ENCODE results near the gene RGS11. TPM values are rescaled to one million over a fixed set of nuclear protein-coding genes. Genes with fewer than 3 reads are reported as not detected.

Gene RGS11
- total RNA-seq, 1 donor from 2014 or later = 32.6 TPM

- intact Hi-C loops (cut with DNase I) = no loop called here
- Histone ChIP-seq H3K36me3 (peaks cover 34 to 50% of the 10 kb centered on the region in 2 donors), H3K4me3 (no peak overlapping the region), H3K9me3 (no peaks in the 10 kb centered on the region), H3K27me3 (no peaks in the 10 kb centered on the region), H3K4me1 (no peaks in the 10 kb centered on the region), H3K27ac (no peak overlapping the region)
- TF ChIP-seq, protein P1, sequence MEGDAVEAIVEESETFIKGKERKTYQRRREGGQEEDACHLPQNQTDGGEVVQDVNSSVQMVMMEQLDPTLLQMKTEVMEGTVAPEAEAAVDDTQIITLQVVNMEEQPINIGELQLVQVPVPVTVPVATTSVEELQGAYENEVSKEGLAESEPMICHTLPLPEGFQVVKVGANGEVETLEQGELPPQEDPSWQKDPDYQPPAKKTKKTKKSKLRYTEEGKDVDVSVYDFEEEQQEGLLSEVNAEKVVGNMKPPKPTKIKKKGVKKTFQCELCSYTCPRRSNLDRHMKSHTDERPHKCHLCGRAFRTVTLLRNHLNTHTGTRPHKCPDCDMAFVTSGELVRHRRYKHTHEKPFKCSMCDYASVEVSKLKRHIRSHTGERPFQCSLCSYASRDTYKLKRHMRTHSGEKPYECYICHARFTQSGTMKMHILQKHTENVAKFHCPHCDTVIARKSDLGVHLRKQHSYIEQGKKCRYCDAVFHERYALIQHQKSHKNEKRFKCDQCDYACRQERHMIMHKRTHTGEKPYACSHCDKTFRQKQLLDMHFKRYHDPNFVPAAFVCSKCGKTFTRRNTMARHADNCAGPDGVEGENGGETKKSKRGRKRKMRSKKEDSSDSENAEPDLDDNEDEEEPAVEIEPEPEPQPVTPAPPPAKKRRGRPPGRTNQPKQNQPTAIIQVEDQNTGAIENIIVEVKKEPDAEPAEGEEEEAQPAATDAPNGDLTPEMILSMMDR (IDR thresholded peaks at IDR 0.05) = no peak
- DNase-seq (ENCODE audit: low spot score in 2 of 2) = no peak
Observed at GRCh38 chr16:296806-297510, 21.2 kb upstream of the RGS11 start.

DNA sequence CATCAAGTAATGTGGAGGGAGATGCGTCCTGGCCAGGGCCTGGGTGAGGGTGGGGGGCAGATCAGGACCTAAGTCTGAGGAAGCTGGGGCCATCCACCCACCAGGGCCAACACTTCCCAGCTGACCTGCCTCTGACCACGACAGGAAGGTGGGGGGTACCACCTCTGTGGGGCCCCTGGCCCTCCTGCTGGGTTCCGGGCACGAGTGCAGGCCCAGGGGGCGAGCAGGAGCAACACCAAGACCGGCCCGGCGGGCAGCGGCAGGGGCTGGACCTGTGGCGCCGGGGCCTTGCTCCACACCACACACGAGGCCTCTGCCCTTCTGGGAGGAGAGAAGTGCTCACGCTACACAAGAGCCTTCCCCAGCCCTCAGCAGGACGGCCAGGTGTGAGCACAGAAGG lies 20.5 kb upstream of the RGS11 start:
- H3K4me1 ChIP-seq = no peaks in the 10 kb centered on the region
- DNase-seq (ENCODE audit: low spot score in 2 of 2) = no peak
- TF ChIP-seq, protein P1 (IDR thresholded peaks at IDR 0.05) = no peak
- H3K27ac ChIP-seq = no peak overlapping the region
- intact Hi-C loops (cut with DNase I) = no loop called here
- H3K27me3 ChIP-seq = no peaks in the 10 kb centered on the region
- H3K4me3 ChIP-seq = no peak overlapping the region
- H3K36me3 ChIP-seq = peaks cover 35 to 55% of the 10 kb centered on the region in 2 donors
- H3K9me3 ChIP-seq = no peaks in the 10 kb centered on the region

DNA sequence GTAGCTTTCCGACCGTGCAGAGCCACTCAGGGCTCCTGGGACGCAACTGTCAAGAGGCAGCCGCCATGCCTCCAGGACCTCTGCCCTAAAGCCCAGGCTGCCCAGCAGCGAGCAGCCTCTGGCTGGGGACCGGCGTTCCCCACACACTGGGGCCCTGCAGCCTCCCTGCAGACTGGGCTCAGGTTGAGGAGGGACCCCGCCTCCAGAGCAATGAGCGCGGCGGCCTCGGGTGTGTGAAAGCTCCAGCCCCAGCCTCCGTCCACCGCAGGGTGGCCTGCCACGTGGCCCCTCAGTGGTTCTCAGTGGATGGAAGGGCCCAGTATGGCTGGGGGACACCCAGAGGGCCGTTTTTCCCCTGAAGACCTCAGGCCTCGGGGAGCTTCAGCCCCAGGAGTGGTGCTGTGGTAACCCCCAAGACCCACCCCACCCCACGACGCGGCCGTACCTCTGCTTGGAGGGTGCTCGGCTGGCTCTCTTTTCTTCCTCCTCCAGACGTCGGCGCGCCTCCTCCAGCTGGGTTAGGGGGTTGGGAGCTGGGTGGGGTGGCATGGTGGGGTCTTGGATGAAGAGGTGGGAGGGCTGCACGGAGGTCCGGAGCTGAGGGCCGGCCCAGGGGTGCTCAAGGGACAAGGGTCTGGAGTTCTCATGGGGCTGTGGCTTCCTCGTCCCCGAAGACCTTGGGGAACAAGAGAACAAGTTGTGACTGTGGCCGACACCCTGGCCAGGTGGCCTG lies 17.5 kb upstream of the RGS11 start:
- H3K27me3 ChIP-seq = no peaks in the 10 kb centered on the region
- peaks cover 62 to 78% of the 10 kb centered on the region in 2 donors for H3K36me3 ChIP-seq
- intact Hi-C loops (cut with DNase I) = no loop called here
- no peak for DNase-seq (ENCODE audit: low spot score in 2 of 2)
- TF ChIP-seq, protein P1 (IDR thresholded peaks at IDR 0.05) = no peak
- H3K27ac ChIP-seq = no peak overlapping the region
- H3K4me3 ChIP-seq = no peak overlapping the region
- H3K4me1 ChIP-seq = no peaks in the 10 kb centered on the region
- no peaks in the 10 kb centered on the region for H3K9me3 ChIP-seq

- H3K27ac ChIP-seq = no peak overlapping the region
- no peak for DNase-seq (ENCODE audit: low spot score in 2 of 2)
- no peaks in the 10 kb centered on the region for H3K27me3 ChIP-seq
- H3K4me1 ChIP-seq = no peaks in the 10 kb centered on the region
- TF ChIP-seq, protein P1 (IDR thresholded peaks at IDR 0.05) = no peak
- intact Hi-C loops (cut with DNase I) = no loop called here
- H3K9me3 ChIP-seq = no peaks in the 10 kb centered on the region
- no peak overlapping the region for H3K4me3 ChIP-seq
- peaks cover 67 to 78% of the 10 kb centered on the region in 2 donors for H3K36me3 ChIP-seq
Observed at GRCh38 chr16:291539-291938, 15.8 kb upstream of the RGS11 start.

GRCh38 chr16:290681-291405 lies 15.1 kb upstream of the RGS11 start:
- Histone ChIP-seq H3K9me3 (no peaks in the 10 kb centered on the region), H3K27ac (no peak overlapping the region), H3K36me3 (peaks cover 61 to 74% of the 10 kb centered on the region in 2 donors), H3K27me3 (no peaks in the 10 kb centered on the region), H3K4me1 (no peaks in the 10 kb centered on the region), H3K4me3 (no peak overlapping the region)
- TF ChIP-seq, protein P1 (IDR thresholded peaks at IDR 0.05) = no peak
- intact Hi-C loops (cut with DNase I) = no loop called here
- no peak for DNase-seq (ENCODE audit: low spot score in 2 of 2)
